NB4 (cell line): ENCODE measurements around the gene PATE1.
"Not testable (repeated sequence)": the region's sequence is repeated elsewhere in the genome, so short reads cannot be mapped to it uniquely, and the experiment has no call there.

Source experiments
- DNase-seq: peaks from one replicate; pipeline ENCODE4 v3.0.0; 2010; ENCODE audit warnings: low read depth
- H3K4me3 ChIP-seq: one replicate; pipeline ENCODE4 v1.5.1; 2011; ENCODE audit warnings: mild to moderate bottlenecking, low read depth, low read length, moderate library complexity
- MYC ChIP-seq: IDR thresholded peaks from 2 replicates; pipeline ENCODE4 v1.6.1; 2011; ENCODE audit warnings: low read depth, low read length
- POLR2A ChIP-seq: IDR thresholded peaks from 2 replicates; pipeline ENCODE4 v1.6.1; 2011; ENCODE audit warnings: mild to moderate bottlenecking; ENCODE audit not compliant: insufficient read length; ENCODE audit errors: extremely low read depth
- TF ChIP-seq, protein P1 (sequence below): IDR thresholded peaks from one replicate; pipeline ENCODE4 v1.5.1; 2012; ENCODE audit warnings: low read depth, low read length
- TF ChIP-seq, protein P2 (sequence below): IDR thresholded peaks from 2 replicates; pipeline ENCODE4 v1.6.1; 2011; ENCODE audit warnings: low read depth, low read length

The PATE1 gene, protein sequence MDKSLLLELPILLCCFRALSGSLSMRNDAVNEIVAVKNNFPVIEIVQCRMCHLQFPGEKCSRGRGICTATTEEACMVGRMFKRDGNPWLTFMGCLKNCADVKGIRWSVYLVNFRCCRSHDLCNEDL

DNA sequence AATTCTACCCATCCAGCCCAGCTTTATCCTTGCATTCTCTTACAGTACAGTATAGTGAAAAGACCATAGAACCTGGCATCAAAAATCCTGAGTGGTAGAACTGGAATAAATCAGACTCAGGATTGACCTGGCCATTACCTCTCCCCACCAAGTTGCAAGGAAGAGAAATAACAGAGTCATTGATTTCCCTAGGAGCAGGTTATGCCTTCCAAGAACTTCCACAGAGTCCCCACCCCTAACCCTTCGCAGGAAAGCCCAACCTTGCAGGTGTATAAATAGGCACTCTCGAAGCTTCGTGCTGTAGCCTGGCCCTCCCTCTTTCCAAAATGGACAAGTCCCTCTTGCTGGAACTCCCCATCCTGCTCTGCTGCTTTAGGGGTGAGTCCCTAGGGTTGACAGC is at the start of gene PATE1:
Gene PATE1, plus strand, starts transcription at position 301 of the 400 bp plus-strand sequence. Its CDS starts 26 bp downstream, at position 327.
- TF ChIP-seq POLR2A (no peak), MYC (no peak)
- TF ChIP-seq, protein P1, sequence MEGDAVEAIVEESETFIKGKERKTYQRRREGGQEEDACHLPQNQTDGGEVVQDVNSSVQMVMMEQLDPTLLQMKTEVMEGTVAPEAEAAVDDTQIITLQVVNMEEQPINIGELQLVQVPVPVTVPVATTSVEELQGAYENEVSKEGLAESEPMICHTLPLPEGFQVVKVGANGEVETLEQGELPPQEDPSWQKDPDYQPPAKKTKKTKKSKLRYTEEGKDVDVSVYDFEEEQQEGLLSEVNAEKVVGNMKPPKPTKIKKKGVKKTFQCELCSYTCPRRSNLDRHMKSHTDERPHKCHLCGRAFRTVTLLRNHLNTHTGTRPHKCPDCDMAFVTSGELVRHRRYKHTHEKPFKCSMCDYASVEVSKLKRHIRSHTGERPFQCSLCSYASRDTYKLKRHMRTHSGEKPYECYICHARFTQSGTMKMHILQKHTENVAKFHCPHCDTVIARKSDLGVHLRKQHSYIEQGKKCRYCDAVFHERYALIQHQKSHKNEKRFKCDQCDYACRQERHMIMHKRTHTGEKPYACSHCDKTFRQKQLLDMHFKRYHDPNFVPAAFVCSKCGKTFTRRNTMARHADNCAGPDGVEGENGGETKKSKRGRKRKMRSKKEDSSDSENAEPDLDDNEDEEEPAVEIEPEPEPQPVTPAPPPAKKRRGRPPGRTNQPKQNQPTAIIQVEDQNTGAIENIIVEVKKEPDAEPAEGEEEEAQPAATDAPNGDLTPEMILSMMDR, result no peak
- TF ChIP-seq, protein P2, sequence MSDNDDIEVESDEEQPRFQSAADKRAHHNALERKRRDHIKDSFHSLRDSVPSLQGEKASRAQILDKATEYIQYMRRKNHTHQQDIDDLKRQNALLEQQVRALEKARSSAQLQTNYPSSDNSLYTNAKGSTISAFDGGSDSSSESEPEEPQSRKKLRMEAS, result no peak
- DNase-seq, result no peak
- H3K4me3 ChIP-seq, result no peak within 1 kb of the TSS

DNA sequence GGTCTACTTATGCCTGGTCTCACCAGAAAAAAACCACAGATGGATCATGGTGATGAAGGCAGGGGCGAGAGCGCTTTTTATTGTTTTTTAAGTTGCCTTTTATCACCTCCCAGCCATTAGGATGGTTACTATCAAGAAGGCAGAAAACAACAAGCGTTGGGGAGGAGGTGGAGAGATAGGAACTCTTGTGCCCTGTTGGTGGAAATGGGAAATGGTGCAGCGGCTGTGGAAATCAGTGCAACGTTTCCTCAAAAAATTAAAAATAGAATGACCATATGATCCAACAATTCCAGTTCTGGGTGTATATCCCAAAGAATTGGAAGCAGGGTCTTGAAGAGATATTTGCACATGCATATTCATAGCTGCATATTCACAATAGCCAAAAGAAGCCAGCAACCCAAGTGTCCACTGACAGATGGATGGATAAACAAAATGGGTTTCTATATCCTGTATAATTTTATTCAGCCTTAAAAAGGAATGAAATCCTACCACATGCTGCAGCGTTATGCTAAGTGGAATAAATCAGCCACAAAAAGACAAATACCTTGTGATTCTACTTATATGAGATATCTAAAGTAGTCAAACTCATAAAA is 45.0 kb upstream of the PATE1 start:
- no peak overlapping the region for H3K4me3 ChIP-seq
- TF ChIP-seq, protein P1, result no peak
- TF ChIP-seq MYC (no peak), POLR2A (no peak)
- TF ChIP-seq, protein P2, result no peak
- no peak for DNase-seq

DNA sequence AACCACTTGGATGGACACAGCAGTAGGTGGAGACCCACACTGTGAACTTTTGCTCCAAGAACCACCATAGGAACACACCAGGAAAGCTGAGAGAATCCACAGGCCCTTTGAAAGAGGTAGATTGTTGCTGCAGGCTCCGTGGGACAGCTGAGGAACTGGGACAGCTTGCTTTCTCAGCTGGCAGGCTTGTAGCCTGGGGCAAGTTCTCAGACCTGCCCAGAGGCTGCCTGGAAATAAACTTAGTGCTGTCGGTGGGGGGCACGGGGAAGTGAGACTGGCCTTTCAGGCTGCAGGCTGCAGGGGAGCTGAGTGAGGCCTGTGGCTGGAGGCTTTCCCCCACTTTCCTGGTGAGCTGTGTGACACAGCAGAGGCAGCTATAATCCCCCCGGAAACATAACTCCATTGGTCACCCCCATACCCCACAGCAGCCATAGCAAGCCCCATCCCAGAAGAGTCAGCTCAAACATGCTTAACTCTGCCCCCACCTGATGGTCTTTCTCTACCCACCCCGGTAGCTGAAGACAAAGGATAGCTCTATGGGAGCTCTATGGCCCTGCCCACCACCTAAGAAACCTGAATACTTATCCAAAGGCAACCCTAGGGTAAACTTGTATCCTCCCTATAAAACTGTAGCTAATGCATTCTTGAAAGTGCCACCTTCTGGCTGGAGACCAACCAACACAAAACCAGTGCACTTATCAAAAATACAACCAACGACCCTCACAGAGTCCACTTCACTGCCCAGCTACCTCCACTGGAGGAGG is 44.0 kb upstream of the PATE1 start:
- no peak for TF ChIP-seq MYC
- TF ChIP-seq, protein P2, result no peak
- TF ChIP-seq, protein P1, result no peak
- no peak for TF ChIP-seq POLR2A
- peak; percentile 17 for DNase-seq
- H3K4me3 ChIP-seq, result no peak overlapping the region

DNA sequence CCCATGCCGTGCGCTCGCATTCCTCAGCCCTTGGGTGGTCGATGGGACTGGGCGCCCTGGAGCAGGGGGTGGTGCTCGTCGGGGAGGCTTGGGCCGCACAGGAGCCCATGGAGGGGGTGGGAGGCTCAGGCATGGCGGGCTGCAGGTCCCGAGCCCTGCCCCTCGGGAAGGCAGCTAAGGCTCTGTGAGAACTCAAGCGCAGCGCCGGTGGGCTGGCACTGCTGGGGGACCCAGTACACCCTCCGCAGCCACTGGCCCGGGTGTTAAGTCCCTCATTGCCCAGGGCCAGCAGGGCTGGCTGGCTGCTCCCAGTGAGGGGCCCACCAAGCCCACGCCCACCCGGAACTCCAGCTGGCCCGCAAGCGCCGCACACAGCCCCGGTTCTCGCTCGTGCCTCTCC is 41.4 kb upstream of the PATE1 start:
- DNase-seq, H3K4me3 ChIP-seq: not testable (repeated sequence)

DNA sequence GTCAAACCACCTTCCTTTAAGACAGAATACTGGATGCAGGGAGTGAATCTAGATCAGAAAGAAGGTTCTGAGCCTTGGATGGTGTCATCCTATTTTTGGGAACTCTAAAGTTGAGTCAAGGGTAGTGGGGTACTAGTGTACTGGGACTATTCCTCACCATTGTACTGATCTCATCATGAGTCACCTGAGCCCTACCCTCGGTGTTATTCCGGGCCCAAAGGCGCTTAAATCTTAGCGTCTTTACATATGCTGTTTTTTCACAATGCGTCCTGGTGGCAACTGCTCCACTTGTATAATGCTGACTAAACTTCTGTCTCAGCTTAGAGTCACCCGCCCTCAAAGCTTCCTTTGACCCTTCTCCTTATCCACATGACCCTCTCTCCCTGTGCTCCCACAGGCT is 25.3 kb upstream of the PATE1 start:
- DNase-seq, result no peak
- no peak overlapping the region for H3K4me3 ChIP-seq
- TF ChIP-seq, protein P2, result no peak
- TF ChIP-seq, protein P1, result no peak
- TF ChIP-seq MYC (no peak), POLR2A (no peak)

DNA sequence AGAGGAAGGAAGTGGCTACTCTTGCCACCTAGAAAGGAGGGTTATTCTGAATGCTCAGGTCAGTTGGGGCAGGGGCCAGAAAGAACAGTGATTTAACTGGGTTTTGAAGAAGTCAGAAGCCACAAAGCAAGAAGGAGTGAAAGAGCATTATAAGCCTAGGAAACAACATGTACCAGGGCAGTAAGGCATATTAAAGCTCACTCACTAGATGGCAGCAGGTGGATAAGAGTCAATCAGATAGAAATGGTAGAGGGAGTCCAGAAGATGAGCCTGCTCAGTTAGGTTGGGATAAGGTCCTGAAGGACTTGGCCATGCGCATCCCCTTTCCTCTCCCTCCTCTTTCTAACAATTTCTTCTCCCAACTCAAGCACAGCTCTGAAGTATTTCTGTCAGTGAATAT is 22.0 kb upstream of the PATE1 start:
- DNase-seq, result peak; percentile 37
- no peak for TF ChIP-seq MYC
- TF ChIP-seq, protein P1, result peak; percentile 18
- TF ChIP-seq, protein P2, result no peak
- no peak overlapping the region for H3K4me3 ChIP-seq
